Naive thymus-derived CD4-positive, alpha-beta T cell (primary cell): ENCODE data around the gene HSPA1B. TPM values are rescaled to one million over a fixed set of nuclear protein-coding genes. Genes with fewer than 3 reads are reported as not detected.
"Not testable (repeated sequence)": the region's sequence is repeated elsewhere in the genome, so short reads cannot be mapped to it uniquely, and the experiment has no call there.

Experiments used
- ATAC-seq: fragments of 150-1000 bp; cut with Tn5 transposase; 2 replicates; pipeline ENCODE4 v1.10.0; 2021; ENCODE audit warnings: mild to moderate bottlenecking, moderate library complexity
- CTCF ChIA-PET: fragments of 350-600 bp; sonication (Branson Sonifier 250); formaldehyde crosslinking; loops from one replicate; lab custom pipeline; 2021; ENCODE audit warnings: antibody characterized with exemption; lab: Charles Lee
- POLR2A ChIA-PET: fragments of 350-600 bp; sonication (Branson Sonifier 250); formaldehyde crosslinking; loops from one replicate; lab custom pipeline; 2021; ENCODE audit warnings: antibody characterized with exemption, inconsistent platforms; lab: Charles Lee
- DNase-seq, 9 donors: peaks; one replicate each; pipeline versions ENCODE4 v3.0.0 to v3.0.0-alpha.2; 2020 to 2022; ENCODE audit warnings: mixed read lengths in 1 of 9
- H3K27ac ChIP-seq: one replicate; pipeline ENCODE4 v1.7.0; 2013; ENCODE audit warnings: mild to moderate bottlenecking, low read depth, low read length, moderate library complexity
- H3K27me3 ChIP-seq, 2 donors: one replicate each; pipeline ENCODE4 v1.7.0; 2013; ENCODE audit warnings: low read length in 2 of 2, mild to moderate bottlenecking in 2 of 2, moderate library complexity in 2 of 2; ENCODE audit not compliant: control insufficient read depth in 2 of 2, insufficient read depth in 2 of 2
- H3K36me3 ChIP-seq, 3 experiments: 1 replicate in 2 of 3; 2 replicates in 1 of 3; pipeline ENCODE4 v1.7.0; 2013; ENCODE audit warnings: low read length in 3 of 3, mild to moderate bottlenecking in 3 of 3, moderate library complexity in 1 of 3; ENCODE audit not compliant: insufficient read depth in 3 of 3, control insufficient read depth in 2 of 3
- H3K4me1 ChIP-seq, 2 donors: one replicate each; pipeline ENCODE4 v1.7.0; 2013; ENCODE audit warnings: low read length in 2 of 2, mild to moderate bottlenecking in 2 of 2, moderate library complexity in 1 of 2; ENCODE audit not compliant: control insufficient read depth in 2 of 2, insufficient read depth in 2 of 2
- H3K4me3 ChIP-seq: 2 replicates; pipeline ENCODE4 v1.7.0; 2013; ENCODE audit warnings: mild to moderate bottlenecking, low read length
- H3K9me3 ChIP-seq, 3 experiments: 1 replicate in 2 of 3; 2 replicates in 1 of 3; pipeline ENCODE4 v1.7.0; 2013; ENCODE audit warnings: low read length in 3 of 3; ENCODE audit not compliant: control insufficient read depth in 2 of 3
- H3K27ac Mint-ChIP-seq, 9 donors: one replicate each; pipeline ENCODE4 v1.8.0; 2020 to 2022; ENCODE audit warnings: mixed read lengths in 9 of 9, mild to moderate bottlenecking in 8 of 9, moderate library complexity in 5 of 9, inconsistent platforms in 2 of 9
- H3K27me3 Mint-ChIP-seq, 5 donors: one replicate each; pipeline ENCODE4 v1.8.0; 2021 to 2022; ENCODE audit warnings: mixed read lengths in 5 of 5, mild to moderate bottlenecking in 1 of 5
- H3K36me3 Mint-ChIP-seq, 5 donors: one replicate each; pipeline ENCODE4 v1.8.0; 2020 to 2022; ENCODE audit warnings: mixed read lengths in 5 of 5, mild to moderate bottlenecking in 3 of 5, inconsistent platforms in 1 of 5
- H3K4me1 Mint-ChIP-seq, 7 donors: one replicate each; pipeline ENCODE4 v1.8.0; 2020 to 2022; ENCODE audit warnings: mixed read lengths in 7 of 7, mild to moderate bottlenecking in 3 of 7, inconsistent platforms in 1 of 7
- H3K4me3 Mint-ChIP-seq, 10 donors: one replicate each; pipeline ENCODE4 v1.8.0; 2020 to 2022; ENCODE audit warnings: mild to moderate bottlenecking in 10 of 10, mixed read lengths in 10 of 10, moderate library complexity in 6 of 10, inconsistent platforms in 2 of 10
- H3K9me3 Mint-ChIP-seq, 11 donors: one replicate each; pipeline ENCODE4 v1.8.0; 2020 to 2022; ENCODE audit warnings: mixed read lengths in 11 of 11, mild to moderate bottlenecking in 4 of 11, inconsistent platforms in 1 of 11, moderate library complexity in 1 of 11
- intact Hi-C, 2 donors: fragments of 100-400 bp; cut with micrococcal nuclease; formaldehyde crosslinking; loops; one replicate each; pipeline ENCODE4 v1.15.1; 2023
- polyA plus RNA-seq, 2 donors: library from polyadenylated mRNA; unstranded; fragments of 300-500 nt; fragmentation: Illumina TruSeq; gene quantifications; one replicate each; pipeline ENCODE4 v1.2.3, GENCODE V29; 2021
- total RNA-seq, 6 experiments: library from RNA in 5 of 6; stranded (reverse) in 5 of 6; gene quantifications; 1 replicate in 5 of 6; 2 replicates in 1 of 6; pipeline ENCODE4 v1.2.3 and lab custom pipeline; 2021 to 2026

HSPA1B gene
- total and polyA plus RNA-seq, 7 experiments from 2014 or later: 2.8 to 68.9 (median 16.7) TPM

DNA sequence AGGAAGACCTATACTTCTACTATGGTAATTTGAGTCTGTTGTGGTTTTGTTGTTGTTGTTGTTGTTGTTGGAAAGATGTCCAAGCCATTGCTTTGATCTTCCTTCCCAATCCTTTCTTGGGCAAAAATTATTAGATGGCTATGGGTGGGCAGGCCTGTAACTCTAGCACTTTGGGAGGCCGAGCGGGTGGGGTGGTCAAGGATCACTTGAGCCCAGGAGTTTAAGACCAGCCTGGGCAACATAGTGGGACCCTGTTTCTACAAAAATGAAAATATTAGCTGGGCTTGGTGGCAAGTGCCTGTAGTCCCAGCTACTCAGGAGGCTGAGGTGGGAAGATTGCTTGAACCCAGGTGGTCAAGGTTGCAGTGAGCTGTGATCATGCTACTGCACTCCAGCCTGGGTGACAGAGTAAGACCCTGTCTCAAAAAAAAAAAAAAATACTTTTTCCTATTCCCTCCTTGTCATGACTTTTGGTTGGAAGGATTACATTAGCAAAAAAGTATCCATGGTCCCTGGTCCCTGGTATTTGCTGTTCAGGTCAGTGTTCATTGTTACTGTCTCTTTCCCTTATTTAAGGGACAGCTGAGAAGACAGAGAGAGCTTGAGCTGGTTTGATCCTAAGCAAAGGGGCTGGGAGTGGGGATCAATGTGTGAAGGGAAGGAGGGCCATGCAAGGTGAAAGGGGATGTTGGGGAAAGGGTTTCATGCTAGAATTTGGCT lies 23.4 kb downstream of the HSPA1B start:
- no peak overlapping the region for H3K4me3 Mint-ChIP-seq
- peaks cover 0 to 2% (median 0%) of the 10 kb centered on the region in 11 donors for H3K9me3 Mint-ChIP-seq
- no peaks in the 10 kb centered on the region for H3K27me3 Mint-ChIP-seq
- Histone ChIP-seq H3K27me3 (no peaks in the 10 kb centered on the region), H3K4me3 (no peak overlapping the region), H3K9me3 (no peaks in the 10 kb centered on the region), H3K36me3 (no peaks in the 10 kb centered on the region), H3K27ac (no peak overlapping the region), H3K4me1 (no peaks in the 10 kb centered on the region)
- no peaks in the 10 kb centered on the region for H3K4me1 Mint-ChIP-seq
- no peak for ATAC-seq
- POLR2A ChIA-PET: no interaction called here
- no peak overlapping the region for H3K27ac Mint-ChIP-seq
- CTCF ChIA-PET: no interaction called here
- peaks cover 0 to 6% (median 0%) of the 10 kb centered on the region in 5 donors for H3K36me3 Mint-ChIP-seq
- DNase-seq: no peak
- intact Hi-C loops: no loop called here

DNA sequence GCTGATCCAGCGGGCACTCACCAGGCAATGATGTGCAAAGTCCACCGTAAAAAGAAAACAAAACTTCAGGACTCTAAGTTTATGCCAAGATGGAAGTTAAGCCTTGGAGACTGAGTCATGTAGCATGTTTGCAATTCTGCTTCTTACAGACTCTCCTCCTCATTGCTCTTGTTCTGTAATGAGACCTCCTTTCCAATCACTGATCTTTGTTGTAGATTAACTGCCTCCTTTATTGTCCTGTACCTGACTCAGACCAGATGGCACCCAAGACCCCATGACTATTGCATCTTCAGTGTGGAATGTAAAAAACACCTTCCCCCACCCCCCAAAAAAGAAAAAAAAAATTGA lies 23.9 kb downstream of the HSPA1B start:
- Histone ChIP-seq H3K9me3 (no peaks in the 10 kb centered on the region), H3K36me3 (no peaks in the 10 kb centered on the region), H3K4me3 (no peak overlapping the region), H3K27ac (no peak overlapping the region), H3K4me1 (no peaks in the 10 kb centered on the region), H3K27me3 (no peaks in the 10 kb centered on the region)
- ATAC-seq (no peak), DNase-seq (no peak)
- Mint-ChIP-seq H3K4me1 (no peaks in the 10 kb centered on the region), H3K27me3 (no peaks in the 10 kb centered on the region), H3K4me3 (no peak overlapping the region), H3K9me3 (peaks cover 0 to 2% (median 0%) of the 10 kb centered on the region in 11 donors), H3K36me3 (peaks cover 0 to 6% (median 0%) of the 10 kb centered on the region in 5 donors), H3K27ac (peak overlapping the region in 2 of 9 donors; percentile 36 to 44)
- CTCF ChIA-PET: no interaction called here
- intact Hi-C loops: no loop called here
- POLR2A ChIA-PET: no interaction called here

DNA sequence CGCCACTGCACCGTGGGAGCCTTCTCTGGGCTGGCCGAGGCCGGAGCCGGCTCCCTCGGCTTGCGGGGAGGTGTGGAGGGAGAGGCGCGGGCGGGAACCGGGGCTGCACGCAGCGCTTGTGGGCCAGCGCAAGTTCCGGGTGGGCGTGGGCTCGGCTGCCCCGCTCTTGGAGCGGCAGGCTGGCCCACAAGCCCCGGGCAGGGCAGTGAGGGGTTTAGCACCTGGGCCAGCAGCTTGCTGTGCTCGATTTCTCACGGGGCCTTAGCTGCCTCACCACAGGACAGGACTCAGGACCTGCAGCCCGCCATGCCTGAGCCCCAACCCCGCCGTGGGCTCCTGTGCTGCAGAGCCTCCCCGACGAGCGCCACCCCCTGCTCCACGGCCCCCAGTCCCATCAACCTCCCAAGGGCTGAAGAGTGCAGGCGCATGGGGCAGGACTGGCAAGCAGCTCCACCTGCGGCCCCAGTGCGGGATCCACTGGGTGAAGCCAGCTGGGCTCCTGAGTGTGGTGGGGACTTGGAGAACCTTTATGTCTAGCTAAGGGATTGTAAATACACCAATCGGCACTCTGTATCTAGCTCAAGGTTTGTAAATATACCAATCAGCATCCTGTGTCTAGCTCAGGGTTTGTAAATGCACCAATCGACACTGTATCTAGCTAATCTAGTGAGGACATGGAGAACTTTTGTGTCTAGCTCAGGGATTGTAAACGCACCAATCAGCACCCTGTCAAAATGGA lies 24.6 kb downstream of the HSPA1B start:
- H3K4me3 Mint-ChIP-seq, H3K9me3 Mint-ChIP-seq, H3K4me3 ChIP-seq, POLR2A ChIA-PET, H3K27me3 ChIP-seq, H3K27ac ChIP-seq, H3K9me3 ChIP-seq, H3K4me1 Mint-ChIP-seq, DNase-seq, ATAC-seq, intact Hi-C loops, H3K27me3 Mint-ChIP-seq, H3K27ac Mint-ChIP-seq, H3K4me1 ChIP-seq, H3K36me3 ChIP-seq: not testable (repeated sequence)
- CTCF ChIA-PET: interaction anchor here (0.6 to 0.8 kb wide), 2 partner anchors 33 to 226 kb away, joined by 3 read pairs; no protein-coding TSS in a partner anchor
- H3K36me3 Mint-ChIP-seq: peaks cover 0 to 10% (median 0%) of the 10 kb centered on the region in 5 donors

DNA sequence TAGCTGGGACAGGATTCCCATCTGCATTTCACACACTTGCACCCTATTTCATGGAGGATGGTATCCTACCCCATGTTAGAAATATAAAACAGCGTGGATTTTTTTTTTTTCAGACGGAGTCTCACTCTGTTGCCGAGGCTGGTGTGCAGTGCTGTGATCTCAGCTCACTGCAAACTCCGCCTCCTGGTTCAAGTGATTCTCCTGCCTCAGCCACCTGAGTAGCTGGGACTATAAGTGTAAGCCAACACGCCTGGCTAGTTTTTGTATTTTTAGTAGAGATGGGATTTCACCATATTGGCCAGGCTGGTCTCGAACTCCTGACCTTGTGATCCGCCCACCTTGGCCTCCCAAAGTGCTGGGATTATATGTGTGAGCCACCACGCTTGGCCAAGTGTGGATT lies 30.2 kb downstream of the HSPA1B start:
- POLR2A ChIA-PET, H3K27me3 ChIP-seq, H3K9me3 ChIP-seq, H3K9me3 Mint-ChIP-seq, H3K4me3 Mint-ChIP-seq, H3K27me3 Mint-ChIP-seq, H3K4me1 ChIP-seq, H3K4me3 ChIP-seq, intact Hi-C loops, ATAC-seq, H3K27ac ChIP-seq, DNase-seq: not testable (repeated sequence)
- peak overlapping the region in 2 of 9 donors; percentile 14 to 54 for H3K27ac Mint-ChIP-seq
- CTCF ChIA-PET: interaction anchor here (0.6 kb wide), 1 partner anchor 212 kb away, joined by 3 read pairs; no protein-coding TSS in a partner anchor
- H3K4me1 Mint-ChIP-seq: peaks cover 8 to 15% (median 13%) of the 10 kb centered on the region in 7 donors
- H3K36me3 Mint-ChIP-seq: peaks cover 0 to 17% (median 4%) of the 10 kb centered on the region in 5 donors
- peaks cover 0 to 32% (median 6%) of the 10 kb centered on the region in 3 experiments for H3K36me3 ChIP-seq

DNA sequence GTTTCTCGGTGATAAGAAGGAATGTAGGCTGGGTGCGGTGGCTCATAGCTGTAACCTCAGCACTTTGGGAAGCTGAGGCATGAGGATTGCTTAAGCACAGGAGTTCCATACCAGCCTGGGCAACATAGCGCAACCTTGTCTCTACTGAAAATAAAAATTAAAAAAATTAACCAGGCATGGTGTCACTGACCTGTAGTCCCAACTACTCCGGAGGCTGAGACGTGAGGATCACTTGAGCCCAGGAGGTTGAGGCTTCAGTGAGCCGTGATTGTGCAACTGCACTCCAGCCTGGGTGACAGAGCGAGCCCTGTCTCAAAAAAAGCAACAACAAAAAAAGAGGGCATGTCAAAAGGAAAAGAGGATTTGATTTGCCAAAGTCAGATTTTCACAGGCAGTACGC lies 31.2 kb downstream of the HSPA1B start:
- peaks cover 0 to 32% (median 6%) of the 10 kb centered on the region in 3 experiments for H3K36me3 ChIP-seq
- peak overlapping the region in 1 of 10 donors; percentile 9 for H3K4me3 Mint-ChIP-seq
- ATAC-seq (no peak), DNase-seq (no peak)
- peaks cover 0 to 15% (median 4%) of the 10 kb centered on the region in 5 donors for H3K36me3 Mint-ChIP-seq
- peaks cover 0 to 6% (median 0%) of the 10 kb centered on the region in 11 donors for H3K9me3 Mint-ChIP-seq
- H3K4me3 ChIP-seq: no peak overlapping the region
- peaks cover 8 to 12% of the 10 kb centered on the region in 2 donors for H3K4me1 ChIP-seq
- no peak overlapping the region for H3K27ac Mint-ChIP-seq
- intact Hi-C loops: no loop called here
- H3K27me3 Mint-ChIP-seq: peaks cover 0 to 2% (median 0%) of the 10 kb centered on the region in 5 donors
- H3K4me1 Mint-ChIP-seq: peaks cover 12 to 20% (median 17%) of the 10 kb centered on the region in 7 donors
- no peaks in the 10 kb centered on the region for H3K9me3 ChIP-seq
- H3K27me3 ChIP-seq: no peaks in the 10 kb centered on the region
- no peak overlapping the region for H3K27ac ChIP-seq
- ChIA-PET CTCF (no interaction called here), POLR2A (no interaction called here)

DNA sequence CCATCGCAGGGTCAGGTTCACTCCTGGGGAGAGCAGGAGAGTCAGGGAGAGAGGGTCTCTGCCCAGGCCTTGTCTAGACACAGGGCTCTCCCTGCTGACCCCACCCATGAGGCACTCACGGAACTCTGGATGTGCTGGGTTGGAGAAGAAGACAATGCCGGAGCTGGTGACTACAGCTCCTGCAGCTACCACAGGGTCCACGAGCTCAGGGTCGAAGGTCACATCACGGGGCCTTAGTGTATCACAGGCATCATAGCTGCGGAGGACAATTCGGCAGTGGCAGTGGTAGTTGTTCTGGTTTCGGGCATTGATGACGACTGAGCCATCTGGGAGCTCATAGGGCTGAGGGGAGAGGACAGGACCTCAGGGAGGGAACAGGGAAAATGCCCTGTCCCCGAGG lies 32.4 kb downstream of the HSPA1B start:
- Mint-ChIP-seq H3K4me3 (peak overlapping the region in 4 of 10 donors; percentile 3 to 56 (median 30)), H3K27ac (peak overlapping the region in 1 of 9 donors; percentile 5), H3K4me1 (peaks cover 14 to 29% (median 20%) of the 10 kb centered on the region in 7 donors), H3K36me3 (peaks cover 0 to 15% (median 4%) of the 10 kb centered on the region in 5 donors), H3K27me3 (peaks cover 0 to 2% (median 0%) of the 10 kb centered on the region in 5 donors), H3K9me3 (peaks cover 0 to 6% (median 0%) of the 10 kb centered on the region in 11 donors)
- ChIA-PET CTCF (no interaction called here), POLR2A (no interaction called here)
- no peak overlapping the region for H3K27ac ChIP-seq
- H3K4me3 ChIP-seq: no peak overlapping the region
- intact Hi-C loops: loop anchor here (5.0 to 10.0 kb wide), 3 partner anchors 115 to 703 kb away; partner anchors contain the start of genes CCHCR1 (in 1 of the 2), DXO (in 1 of the 2), MICB (in 1 of the 2) and TCF19 (in 1 of the 2)
- ATAC-seq: no peak
- H3K36me3 ChIP-seq: peaks cover 0 to 32% (median 6%) of the 10 kb centered on the region in 3 experiments
- no peaks in the 10 kb centered on the region for H3K9me3 ChIP-seq
- no peak for DNase-seq
- H3K27me3 ChIP-seq: no peaks in the 10 kb centered on the region
- H3K4me1 ChIP-seq: peaks cover 8 to 15% of the 10 kb centered on the region in 2 donors
